GM23338 (cell line): Measurements from ENCODE around the gene ADAM8. TPM values are rescaled to one million over a fixed set of nuclear protein-coding genes. Genes with fewer than 3 reads are reported as not detected.

ENCODE experiments used
- ATAC-seq: fragments of 200-7000 bp; cut with Tn5 transposase; 3 replicates; pipeline ENCODE4 v1.9.1; 2020
- DNase-seq: peaks from one replicate; pipeline ENCODE4 v3.0.0-alpha.2; 2015; ENCODE audit warnings: low spot score
- H2AFZ ChIP-seq: fragments of 200-600 bp; sonication (generic); 2 replicates; pipeline ENCODE4 v1.8.0; 2016; ENCODE audit warnings: antibody characterized with exemption, mild to moderate bottlenecking, moderate library complexity
- H3F3A ChIP-seq: fragments of 200-600 bp; sonication (generic); replicated peaks from 2 replicates; pipeline ENCODE4 v1.8.0; 2017; ENCODE audit warnings: antibody characterized with exemption, mixed run types, low read depth
- H3K27ac ChIP-seq: fragments of 200-600 bp; sonication (generic); 2 replicates; pipeline ENCODE4 v1.6.1; 2016; ENCODE audit warnings: low read depth
- H3K27me3 ChIP-seq: fragments of 200-600 bp; sonication (generic); 2 replicates; pipeline ENCODE4 v1.8.0; 2016; ENCODE audit warnings: mild to moderate bottlenecking, mixed run types, moderate library complexity; ENCODE audit not compliant: insufficient read depth
- H3K36me3 ChIP-seq: fragments of 200-600 bp; sonication (generic); 2 replicates; pipeline ENCODE4 v1.8.0; 2016; ENCODE audit warnings: mild to moderate bottlenecking; ENCODE audit not compliant: insufficient read depth
- H3K4me1 ChIP-seq: fragments of 200-600 bp; sonication (generic); 2 replicates; pipeline ENCODE4 v1.8.0; 2016; ENCODE audit warnings: mild to moderate bottlenecking, moderate library complexity; ENCODE audit not compliant: insufficient read depth
- H3K4me2 ChIP-seq: fragments of 200-600 bp; sonication (generic); 2 replicates; pipeline ENCODE4 v1.7.1; 2017; ENCODE audit warnings: mixed run types
- H3K4me3 ChIP-seq: fragments of 200-600 bp; sonication (generic); 2 replicates; pipeline ENCODE4 v1.6.1; 2016; ENCODE audit warnings: mixed run types
- H3K79me2 ChIP-seq: fragments of 200-600 bp; sonication (generic); replicated peaks from 2 replicates; pipeline ENCODE4 v1.8.0; 2017; ENCODE audit warnings: mild to moderate bottlenecking; ENCODE audit not compliant: insufficient read depth
- H3K9me2 ChIP-seq: fragments of 200-600 bp; sonication (generic); 2 replicates; pipeline ENCODE4 v1.8.0; 2017; ENCODE audit not compliant: insufficient read depth
- H4K20me1 ChIP-seq: fragments of 200-600 bp; sonication (generic); replicated peaks from 2 replicates; pipeline ENCODE4 v1.8.0; 2017; ENCODE audit warnings: mild to moderate bottlenecking; ENCODE audit not compliant: insufficient read depth
- H3K27ac Mint-ChIP-seq: 2 replicates; pipeline ENCODE4 v1.8.0; 2020; ENCODE audit warnings: inconsistent platforms, mild to moderate bottlenecking, moderate library complexity, mixed read lengths
- H3K27me3 Mint-ChIP-seq: 3 replicates; pipeline ENCODE4 v1.8.0; 2022; ENCODE audit warnings: low read depth, mild to moderate bottlenecking, moderate library complexity, mixed read lengths, inconsistent platforms; ENCODE audit not compliant: insufficient read depth, poor library complexity
- H3K36me3 Mint-ChIP-seq: 3 replicates; pipeline ENCODE4 v1.8.0; 2021; ENCODE audit warnings: low read depth, mild to moderate bottlenecking, inconsistent platforms, moderate library complexity, mixed read lengths
- H3K4me1 Mint-ChIP-seq: 3 replicates; pipeline ENCODE4 v1.8.0; 2020; ENCODE audit warnings: mild to moderate bottlenecking, inconsistent platforms, mixed read lengths
- H3K4me3 Mint-ChIP-seq: 3 replicates; pipeline ENCODE4 v1.8.0; 2021; ENCODE audit warnings: moderate library complexity, mild to moderate bottlenecking, inconsistent platforms, mixed read lengths
- H3K9me3 Mint-ChIP-seq: 3 replicates; pipeline ENCODE4 v1.8.0; 2020; ENCODE audit warnings: moderate library complexity, mild to moderate bottlenecking, inconsistent platforms, mixed read lengths
- CREB1 ChIP-seq: fragments of 250-450 bp; sonication (Bioruptor Pico); IDR thresholded peaks from 2 replicates; pipeline ENCODE4 v1.5.0; 2020; ENCODE audit warnings: low read depth, mild to moderate bottlenecking, moderate library complexity
- EZH2 ChIP-seq: fragments of 200-600 bp; sonication (generic); IDR thresholded peaks from one replicate; pipeline ENCODE4 v1.8.0; 2017; ENCODE audit warnings: antibody characterized with exemption, mild to moderate bottlenecking, low read depth; ENCODE audit not compliant: unreplicated experiment
- JUNB ChIP-seq: IDR thresholded peaks from one replicate; pipeline ENCODE4 v1.6.1; 2016; ENCODE audit warnings: antibody characterized with exemption; ENCODE audit not compliant: unreplicated experiment
- NANOG ChIP-seq: IDR thresholded peaks from 2 replicates; pipeline ENCODE4 v1.6.1; 2016; ENCODE audit warnings: antibody characterized with exemption, borderline replicate concordance
- POLR2AphosphoS5 ChIP-seq: IDR thresholded peaks from 2 replicates; pipeline ENCODE4 v1.6.1; 2016; ENCODE audit warnings: antibody characterized with exemption, low read depth
- STAT1 ChIP-seq: IDR thresholded peaks from one replicate; pipeline ENCODE4 v1.6.1; 2016; ENCODE audit warnings: antibody characterized with exemption; ENCODE audit not compliant: unreplicated experiment
- ZNF114 ChIP-seq: fragments of 250-450 bp; sonication (Bioruptor Pico); IDR thresholded peaks from 2 replicates; pipeline ENCODE4 v1.5.0; 2020; ENCODE audit warnings: mild to moderate bottlenecking, moderate library complexity
- polyA plus RNA-seq: library from polyadenylated mRNA; unstranded; fragments of >200 nt; fragmentation: Nextera tagmentation; extraction: Ambion mirVana; gene quantifications from 2 replicates; pipeline ENCODE4 v1.2.1, GENCODE V29; 2016
- total RNA-seq: library from RNA; depleted of rRNA; stranded (reverse); fragments of >200 nt; shearing (Covaris generic); gene quantifications from 2 replicates; pipeline ENCODE4 v1.2.3, GENCODE V29; 2014
- TF ChIP-seq, protein P1 (sequence below): IDR thresholded peaks from one replicate; pipeline ENCODE4 v1.6.1; 2018; ENCODE audit warnings: antibody characterized with exemption; ENCODE audit not compliant: unreplicated experiment
- TF ChIP-seq, protein P2 (sequence below): fragments of 250-450 bp; sonication (Bioruptor Pico); IDR thresholded peaks from 2 replicates; pipeline ENCODE4 v1.5.0; 2020; ENCODE audit warnings: mild to moderate bottlenecking, moderate library complexity

Gene ADAM8
- total and polyA plus RNA-seq, 2 experiments from 2014 or later, result 1.9 to 5.5 TPM

DNA sequence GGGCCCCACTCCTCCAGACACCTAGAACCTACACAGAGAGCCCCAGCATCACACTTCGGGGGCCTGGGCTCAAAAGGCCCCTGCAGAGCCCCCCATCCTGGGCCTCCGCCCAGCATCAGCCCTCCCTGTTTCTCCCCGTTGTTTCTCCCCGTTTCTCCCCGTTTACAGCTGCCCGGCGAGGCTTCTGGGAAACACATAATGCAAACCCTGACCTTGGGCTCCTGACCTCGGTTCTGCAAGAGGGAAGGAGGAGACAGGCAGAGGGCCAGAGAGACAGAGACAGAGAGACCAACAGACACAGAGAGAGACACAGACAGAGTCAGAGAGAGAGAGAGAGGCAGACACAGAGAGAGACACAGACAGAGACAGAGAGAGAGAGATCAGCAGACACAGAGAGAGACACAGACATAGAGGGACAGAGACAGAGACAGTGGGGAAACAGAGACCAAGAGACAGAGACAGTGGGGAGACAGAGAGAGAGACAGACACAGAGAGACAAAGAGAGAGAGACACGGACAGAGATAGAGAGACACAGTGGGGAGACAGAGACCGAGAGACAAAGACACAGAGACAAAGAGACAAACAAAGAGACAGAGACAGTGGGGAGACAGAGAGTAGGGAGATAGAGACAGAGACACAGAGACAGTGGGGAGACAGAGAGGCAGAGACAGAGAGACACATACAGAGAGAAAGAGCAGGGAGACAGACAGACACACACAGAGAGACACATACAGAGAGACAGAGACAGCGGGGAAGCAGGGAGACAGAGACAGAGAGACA lies 26.5 kb downstream of the ADAM8 start (continued):
- TF ChIP-seq ZNF114 (no peak), NANOG (no peak), CREB1 (CRISPR knock-in tag) (no peak), JUNB (no peak), STAT1 (no peak), POLR2AphosphoS5 (no peak)
- TF ChIP-seq, protein P1, sequence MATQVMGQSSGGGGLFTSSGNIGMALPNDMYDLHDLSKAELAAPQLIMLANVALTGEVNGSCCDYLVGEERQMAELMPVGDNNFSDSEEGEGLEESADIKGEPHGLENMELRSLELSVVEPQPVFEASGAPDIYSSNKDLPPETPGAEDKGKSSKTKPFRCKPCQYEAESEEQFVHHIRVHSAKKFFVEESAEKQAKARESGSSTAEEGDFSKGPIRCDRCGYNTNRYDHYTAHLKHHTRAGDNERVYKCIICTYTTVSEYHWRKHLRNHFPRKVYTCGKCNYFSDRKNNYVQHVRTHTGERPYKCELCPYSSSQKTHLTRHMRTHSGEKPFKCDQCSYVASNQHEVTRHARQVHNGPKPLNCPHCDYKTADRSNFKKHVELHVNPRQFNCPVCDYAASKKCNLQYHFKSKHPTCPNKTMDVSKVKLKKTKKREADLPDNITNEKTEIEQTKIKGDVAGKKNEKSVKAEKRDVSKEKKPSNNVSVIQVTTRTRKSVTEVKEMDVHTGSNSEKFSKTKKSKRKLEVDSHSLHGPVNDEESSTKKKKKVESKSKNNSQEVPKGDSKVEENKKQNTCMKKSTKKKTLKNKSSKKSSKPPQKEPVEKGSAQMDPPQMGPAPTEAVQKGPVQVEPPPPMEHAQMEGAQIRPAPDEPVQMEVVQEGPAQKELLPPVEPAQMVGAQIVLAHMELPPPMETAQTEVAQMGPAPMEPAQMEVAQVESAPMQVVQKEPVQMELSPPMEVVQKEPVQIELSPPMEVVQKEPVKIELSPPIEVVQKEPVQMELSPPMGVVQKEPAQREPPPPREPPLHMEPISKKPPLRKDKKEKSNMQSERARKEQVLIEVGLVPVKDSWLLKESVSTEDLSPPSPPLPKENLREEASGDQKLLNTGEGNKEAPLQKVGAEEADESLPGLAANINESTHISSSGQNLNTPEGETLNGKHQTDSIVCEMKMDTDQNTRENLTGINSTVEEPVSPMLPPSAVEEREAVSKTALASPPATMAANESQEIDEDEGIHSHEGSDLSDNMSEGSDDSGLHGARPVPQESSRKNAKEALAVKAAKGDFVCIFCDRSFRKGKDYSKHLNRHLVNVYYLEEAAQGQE, result no peak

DNA sequence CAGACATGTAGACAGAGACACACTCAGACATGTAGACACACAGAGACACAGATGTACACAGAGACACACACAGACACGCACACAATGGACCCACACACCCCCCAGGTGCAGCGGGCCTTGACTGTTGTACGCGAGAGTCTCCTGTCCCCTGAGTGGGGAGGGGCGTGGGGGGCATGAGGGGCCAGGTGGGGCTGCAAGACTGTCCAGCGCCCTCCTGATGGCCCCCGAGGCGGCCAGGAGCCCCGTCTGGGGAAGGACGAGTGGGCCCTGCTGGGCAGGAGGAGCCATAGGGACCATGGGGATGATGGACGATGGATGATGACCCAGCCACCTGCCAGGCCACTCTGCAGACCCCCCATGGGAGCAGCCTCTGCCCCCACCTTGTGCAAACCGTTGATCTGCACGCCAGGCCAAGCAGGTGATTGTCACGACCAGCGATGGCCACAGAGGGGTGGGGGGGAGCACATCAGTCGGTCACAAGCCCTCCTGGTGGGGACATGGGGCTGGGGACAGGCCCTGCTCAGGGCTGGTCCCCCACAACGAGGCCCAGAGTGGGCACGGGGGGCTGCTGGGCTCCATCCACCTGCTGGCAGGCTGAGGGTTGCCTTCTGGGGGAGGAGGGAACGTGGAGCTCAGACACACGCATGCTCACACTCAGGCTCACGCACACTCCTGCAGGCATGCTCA lies 27.4 kb downstream of the ADAM8 start:
- Histone ChIP-seq H3K27me3 (no peaks in the 10 kb centered on the region), H3K9me2 (no peaks in the 10 kb centered on the region), H3K36me3 (no peaks in the 10 kb centered on the region), H3K4me3 (no peak overlapping the region), H4K20me1 (no peaks in the 10 kb centered on the region), H3K4me1 (peaks cover 11% of the 10 kb centered on the region; the same call in 1 of the 2 replicates), H3K4me2 (no peak overlapping the region), H3K27ac (no peak overlapping the region), H2AFZ (no peak overlapping the region), H3K79me2 (no peaks in the 10 kb centered on the region), H3F3A (no peaks in the 10 kb centered on the region)
- Mint-ChIP-seq H3K4me1 (peaks cover 17% of the 10 kb centered on the region), H3K36me3 (no peaks in the 10 kb centered on the region), H3K9me3 (no peaks in the 10 kb centered on the region), H3K27me3 (peaks cover 15% of the 10 kb centered on the region), H3K4me3 (no peak overlapping the region), H3K27ac (no peak overlapping the region)
- DNase-seq (no peak), ATAC-seq (no peak)
- TF ChIP-seq, protein P2, sequence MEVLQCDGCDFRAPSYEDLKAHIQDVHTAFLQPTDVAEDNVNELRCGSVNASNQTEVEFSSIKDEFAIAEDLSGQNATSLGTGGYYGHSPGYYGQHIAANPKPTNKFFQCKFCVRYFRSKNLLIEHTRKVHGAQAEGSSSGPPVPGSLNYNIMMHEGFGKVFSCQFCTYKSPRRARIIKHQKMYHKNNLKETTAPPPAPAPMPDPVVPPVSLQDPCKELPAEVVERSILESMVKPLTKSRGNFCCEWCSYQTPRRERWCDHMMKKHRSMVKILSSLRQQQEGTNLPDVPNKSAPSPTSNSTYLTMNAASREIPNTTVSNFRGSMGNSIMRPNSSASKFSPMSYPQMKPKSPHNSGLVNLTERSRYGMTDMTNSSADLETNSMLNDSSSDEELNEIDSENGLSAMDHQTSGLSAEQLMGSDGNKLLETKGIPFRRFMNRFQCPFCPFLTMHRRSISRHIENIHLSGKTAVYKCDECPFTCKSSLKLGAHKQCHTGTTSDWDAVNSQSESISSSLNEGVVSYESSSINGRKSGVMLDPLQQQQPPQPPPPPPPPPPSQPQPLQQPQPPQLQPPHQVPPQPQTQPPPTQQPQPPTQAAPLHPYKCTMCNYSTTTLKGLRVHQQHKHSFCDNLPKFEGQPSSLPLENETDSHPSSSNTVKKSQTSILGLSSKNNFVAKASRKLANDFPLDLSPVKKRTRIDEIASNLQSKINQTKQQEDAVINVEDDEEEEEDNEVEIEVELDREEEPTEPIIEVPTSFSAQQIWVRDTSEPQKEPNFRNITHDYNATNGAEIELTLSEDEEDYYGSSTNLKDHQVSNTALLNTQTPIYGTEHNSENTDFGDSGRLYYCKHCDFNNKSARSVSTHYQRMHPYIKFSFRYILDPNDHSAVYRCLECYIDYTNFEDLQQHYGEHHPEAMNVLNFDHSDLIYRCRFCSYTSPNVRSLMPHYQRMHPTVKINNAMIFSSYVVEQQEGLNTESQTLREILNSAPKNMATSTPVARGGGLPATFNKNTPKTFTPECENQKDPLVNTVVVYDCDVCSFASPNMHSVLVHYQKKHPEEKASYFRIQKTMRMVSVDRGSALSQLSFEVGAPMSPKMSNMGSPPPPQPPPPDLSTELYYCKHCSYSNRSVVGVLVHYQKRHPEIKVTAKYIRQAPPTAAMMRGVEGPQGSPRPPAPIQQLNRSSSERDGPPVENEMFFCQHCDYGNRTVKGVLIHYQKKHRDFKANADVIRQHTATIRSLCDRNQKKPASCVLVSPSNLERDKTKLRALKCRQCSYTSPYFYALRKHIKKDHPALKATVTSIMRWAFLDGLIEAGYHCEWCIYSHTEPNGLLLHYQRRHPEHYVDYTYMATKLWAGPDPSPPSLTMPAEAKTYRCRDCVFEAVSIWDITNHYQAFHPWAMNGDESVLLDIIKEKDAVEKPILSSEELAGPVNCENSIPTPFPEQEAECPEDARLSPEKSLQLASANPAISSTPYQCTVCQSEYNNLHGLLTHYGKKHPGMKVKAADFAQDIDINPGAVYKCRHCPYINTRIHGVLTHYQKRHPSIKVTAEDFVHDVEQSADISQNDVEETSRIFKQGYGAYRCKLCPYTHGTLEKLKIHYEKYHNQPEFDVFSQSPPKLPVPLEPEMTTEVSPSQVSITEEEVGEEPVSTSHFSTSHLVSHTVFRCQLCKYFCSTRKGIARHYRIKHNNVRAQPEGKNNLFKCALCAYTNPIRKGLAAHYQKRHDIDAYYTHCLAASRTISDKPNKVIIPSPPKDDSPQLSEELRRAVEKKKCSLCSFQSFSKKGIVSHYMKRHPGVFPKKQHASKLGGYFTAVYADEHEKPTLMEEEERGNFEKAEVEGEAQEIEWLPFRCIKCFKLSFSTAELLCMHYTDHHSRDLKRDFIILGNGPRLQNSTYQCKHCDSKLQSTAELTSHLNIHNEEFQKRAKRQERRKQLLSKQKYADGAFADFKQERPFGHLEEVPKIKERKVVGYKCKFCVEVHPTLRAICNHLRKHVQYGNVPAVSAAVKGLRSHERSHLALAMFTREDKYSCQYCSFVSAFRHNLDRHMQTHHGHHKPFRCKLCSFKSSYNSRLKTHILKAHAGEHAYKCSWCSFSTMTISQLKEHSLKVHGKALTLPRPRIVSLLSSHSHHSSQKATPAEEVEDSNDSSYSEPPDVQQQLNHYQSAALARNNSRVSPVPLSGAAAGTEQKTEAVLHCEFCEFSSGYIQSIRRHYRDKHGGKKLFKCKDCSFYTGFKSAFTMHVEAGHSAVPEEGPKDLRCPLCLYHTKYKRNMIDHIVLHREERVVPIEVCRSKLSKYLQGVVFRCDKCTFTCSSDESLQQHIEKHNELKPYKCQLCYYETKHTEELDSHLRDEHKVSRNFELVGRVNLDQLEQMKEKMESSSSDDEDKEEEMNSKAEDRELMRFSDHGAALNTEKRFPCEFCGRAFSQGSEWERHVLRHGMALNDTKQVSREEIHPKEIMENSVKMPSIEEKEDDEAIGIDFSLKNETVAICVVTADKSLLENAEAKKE (CRISPR knock-in tag), result no peak
- TF ChIP-seq, protein P1, result no peak
- TF ChIP-seq ZNF114, result no peak
- no peak for TF ChIP-seq NANOG
- no peak for TF ChIP-seq EZH2
- no peak for TF ChIP-seq JUNB
- TF ChIP-seq POLR2AphosphoS5, result no peak
- no peak for TF ChIP-seq CREB1 (CRISPR knock-in tag)
